Measurements from ENCODE around the gene ZNF614.

DNA sequence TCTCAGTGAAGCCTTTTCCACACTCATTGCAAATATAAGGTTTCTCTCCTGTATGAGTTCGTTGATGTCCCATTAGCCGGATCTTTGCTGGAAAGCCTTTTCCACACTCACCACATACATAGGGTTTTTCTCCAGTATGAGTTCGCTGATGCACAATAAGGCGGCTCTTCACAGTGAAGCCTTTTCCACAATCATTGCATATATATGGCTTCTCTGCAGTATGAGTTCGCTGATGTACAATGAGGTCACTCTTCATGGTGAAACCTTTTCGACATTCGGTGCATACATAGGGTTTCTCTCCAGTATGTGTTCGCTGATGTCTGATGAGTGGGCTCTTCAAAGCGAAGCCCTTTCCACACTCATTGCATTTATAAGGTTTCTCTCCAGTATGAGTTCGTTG, 34.8 kb downstream of the ZNF614 start:
- TF ChIP-seq CTCF (IDR thresholded peaks at IDR 0.05; ENCODE audit: insufficient read depth, low read length, poor library complexity, severe bottlenecking) (no peak), EZH2phosphoT487 (conservative IDR thresholded peaks at IDR 0.05; ENCODE audit: low read length) (no peak)
